HG03135 (cell line): ENCODE results near the gene MECR.
A peak's percentile ranks its signal among the peaks of the same experiment; 100 is the strongest.

Experiments
- ATAC-seq: cut with Tn5 transposase; IDR thresholded peaks from one replicate; pipeline ENCODE4 v1.9.1; 2021; ENCODE audit warnings: mild to moderate bottlenecking, moderate library complexity; ENCODE audit not compliant: unreplicated experiment

The MECR gene

DNA sequence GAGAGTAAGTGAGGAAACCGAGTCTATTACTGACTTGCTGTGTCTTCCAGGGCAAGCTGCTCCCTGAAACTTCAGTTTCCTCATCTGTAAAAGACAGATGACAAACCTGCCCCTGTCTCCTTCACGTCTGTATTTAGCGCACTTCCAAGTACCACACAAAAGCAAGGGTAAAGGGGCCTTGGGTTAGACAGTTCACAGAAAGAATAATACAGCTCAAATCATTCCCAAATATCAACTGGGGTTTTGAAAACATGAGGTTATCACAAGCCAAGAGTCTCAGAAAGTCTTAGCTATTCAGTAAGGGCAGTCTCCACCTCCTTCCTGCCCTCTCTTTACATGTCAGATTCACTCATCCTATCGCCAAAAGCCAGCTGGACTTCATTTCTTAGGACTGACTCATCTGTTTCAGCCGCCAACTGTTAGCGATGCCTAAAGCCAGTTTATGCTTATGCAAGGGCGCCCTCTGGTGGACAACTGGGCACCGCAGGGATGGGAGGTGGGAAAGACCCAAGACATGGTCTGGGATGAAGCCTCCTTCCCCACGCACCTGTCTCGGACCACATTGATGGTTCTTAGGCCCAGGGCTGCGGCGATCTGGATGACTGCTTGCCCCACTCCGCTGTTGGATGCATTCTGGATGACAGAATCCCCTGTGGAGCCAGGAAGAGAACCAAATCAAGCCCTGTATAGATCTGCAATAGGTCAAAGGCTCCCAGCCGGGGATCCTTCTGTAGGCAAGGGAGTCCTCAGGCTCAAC is 28.0 kb downstream of the MECR start:
- no peak for ATAC-seq

DNA sequence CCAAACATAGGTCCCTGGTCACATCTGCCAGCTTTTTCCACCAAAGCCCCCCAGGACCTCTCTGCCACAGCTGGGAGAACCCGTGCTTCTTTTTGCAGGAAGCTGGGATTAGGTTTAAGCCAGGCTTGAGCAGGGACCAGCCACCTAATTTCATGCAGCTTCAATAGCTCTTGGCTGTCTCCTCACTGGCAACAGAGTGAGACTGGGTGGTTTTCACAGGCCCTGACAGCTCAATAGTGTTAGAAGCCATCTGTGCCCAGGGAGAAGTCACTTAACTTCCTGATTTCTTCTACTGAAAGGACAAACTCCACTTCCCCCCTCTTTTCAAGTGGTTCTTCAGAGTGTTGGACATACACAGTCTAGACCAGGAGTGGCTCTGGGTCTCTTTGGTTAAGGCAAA is 28.7 kb downstream of the MECR start:
- no peak for ATAC-seq

DNA sequence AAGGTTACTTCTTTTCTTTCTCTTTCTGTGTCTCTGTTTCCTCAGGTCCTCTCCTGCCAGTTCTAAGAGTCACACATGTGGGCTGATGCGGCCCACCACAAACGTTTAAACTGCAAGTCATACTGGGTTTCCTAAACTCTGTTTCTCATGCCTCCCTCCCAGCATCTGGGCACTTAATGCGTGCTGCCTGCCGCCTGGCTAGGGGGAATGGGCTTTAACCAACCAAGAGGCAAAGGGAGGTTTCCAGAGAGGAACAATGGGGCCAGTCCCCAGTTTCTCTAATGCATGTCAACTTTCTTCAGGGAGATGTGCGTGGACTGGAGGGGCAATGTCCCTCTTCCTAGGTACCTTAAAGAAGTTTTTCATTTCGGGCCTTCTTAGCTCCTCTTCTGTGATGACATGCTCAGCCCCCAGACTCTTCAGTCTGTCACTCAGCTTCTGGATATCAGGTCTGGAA is 29.1 kb downstream of the MECR start:
- ATAC-seq: no peak

DNA sequence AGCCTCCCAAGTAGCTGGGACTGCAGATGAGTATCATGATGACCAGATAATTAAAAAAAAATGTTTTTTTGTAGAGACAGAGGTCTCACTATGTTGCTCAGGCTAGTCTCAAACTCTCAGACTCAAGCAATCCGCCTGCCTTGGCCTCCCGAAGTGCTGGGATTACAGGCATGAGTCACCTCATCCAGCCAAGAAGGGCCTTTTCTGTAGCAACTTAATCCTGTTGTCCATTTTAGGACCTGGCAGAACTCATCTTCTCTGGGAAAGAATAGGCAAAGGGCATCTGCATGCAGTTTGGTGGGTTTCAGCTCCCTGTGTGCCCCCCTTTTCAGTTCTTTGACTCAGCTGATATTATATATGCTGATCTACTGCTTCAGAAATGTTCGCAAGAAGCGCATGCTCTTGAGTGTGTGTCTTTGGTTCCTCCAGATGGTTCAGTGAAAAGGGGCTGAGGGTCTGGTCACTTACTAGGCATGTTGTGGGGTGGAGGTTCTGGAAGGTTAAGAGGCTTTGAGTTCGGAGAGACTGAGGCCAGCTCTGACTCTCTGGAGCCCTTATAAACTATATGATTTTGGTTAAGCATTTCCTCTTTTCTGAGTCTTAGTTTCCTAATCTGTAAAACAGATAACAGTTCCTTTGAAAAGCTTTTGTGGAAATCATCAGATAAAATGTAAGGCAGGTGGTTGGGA is 29.7 kb downstream of the MECR start:
- no peak for ATAC-seq

DNA sequence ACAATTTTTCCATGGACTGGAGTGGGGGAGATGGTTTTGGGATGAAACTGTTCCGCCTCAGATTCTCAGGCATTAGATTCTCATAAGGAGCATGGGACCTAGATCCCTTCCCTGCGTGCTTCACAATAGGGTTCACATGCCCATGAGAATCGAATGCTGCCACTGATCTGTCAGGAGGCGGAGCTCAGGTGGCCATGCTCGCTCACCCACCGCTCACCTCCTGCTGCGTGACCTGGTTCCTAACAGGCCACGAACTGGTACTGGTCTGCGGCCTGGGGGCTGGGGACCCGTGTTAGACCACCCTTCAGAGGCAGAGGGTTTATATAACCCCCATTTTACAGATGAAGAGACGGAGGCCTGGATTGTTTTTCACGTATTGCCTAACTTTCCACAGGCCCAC is 32.7 kb downstream of the MECR start:
- ATAC-seq: no peak

DNA sequence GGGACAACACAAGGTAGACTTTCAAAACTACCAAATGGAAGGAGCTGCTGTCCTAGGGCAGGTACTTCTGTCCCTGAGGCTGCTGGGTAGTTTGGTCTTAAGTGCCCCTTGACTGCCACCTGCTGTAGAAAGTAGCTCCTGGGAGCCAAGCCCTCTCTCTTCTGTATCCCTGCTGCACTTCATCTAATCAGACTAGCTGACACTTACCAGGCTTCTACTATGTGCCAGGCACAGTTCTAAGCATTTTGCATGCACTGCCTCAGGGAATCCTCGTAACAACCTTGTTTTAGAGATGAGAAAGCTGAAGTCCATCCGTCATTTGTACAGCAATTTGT is 33.2 kb downstream of the MECR start:
- ATAC-seq: no peak

DNA sequence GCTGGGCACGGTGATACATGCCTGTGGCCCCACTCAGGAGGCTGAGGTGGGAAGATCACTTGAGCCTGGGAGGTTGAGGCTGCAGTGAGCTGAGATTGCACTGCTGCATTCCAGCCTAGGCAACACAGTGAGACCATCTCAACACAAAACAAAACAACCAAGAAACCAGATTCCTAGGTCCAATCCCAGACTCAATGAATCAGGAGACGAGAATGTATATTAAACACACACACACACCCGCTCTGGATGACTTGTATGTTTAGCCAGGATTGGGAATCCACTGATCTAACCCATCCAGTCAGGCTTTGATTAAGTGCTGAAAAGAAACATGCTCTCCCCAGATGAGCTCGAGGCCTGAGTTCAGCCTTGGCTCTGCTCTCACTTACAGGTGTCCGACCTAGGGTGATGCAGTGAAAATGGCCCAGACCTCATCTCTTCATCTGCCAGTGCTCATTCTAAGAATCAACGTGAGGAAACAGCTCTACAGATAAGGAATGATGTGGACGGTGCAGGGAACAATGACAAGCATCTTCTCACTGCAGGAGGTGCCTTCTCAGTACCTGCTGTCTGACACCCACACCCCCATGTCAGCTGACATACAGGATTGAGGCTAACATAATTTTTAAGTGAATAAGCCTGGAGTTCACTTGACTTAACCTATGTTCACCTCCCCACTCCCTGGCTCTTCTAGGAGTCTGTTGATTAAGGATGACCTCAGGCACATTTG is 33.7 kb downstream of the MECR start:
- no peak for ATAC-seq

DNA sequence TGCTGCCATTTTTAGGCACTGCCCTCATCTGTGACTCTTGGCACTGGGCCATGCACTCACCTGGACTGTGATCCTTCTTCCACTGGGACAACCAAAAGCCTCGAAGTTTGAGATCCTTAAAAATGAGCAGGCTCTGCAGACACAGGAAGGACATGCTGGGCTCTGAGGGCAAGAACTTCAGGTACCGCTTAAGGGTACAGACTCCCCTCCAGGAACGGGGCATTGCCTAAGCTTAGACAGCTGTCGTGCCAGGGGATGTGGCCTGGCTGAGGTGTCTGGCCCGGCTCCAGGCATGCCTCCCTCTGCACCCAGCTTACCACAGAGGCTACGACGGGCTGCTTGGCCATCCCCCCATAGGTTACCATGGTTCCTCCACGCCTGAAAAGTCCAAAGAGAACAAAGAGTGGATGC is 34.8 kb downstream of the MECR start:
- no peak for ATAC-seq

DNA sequence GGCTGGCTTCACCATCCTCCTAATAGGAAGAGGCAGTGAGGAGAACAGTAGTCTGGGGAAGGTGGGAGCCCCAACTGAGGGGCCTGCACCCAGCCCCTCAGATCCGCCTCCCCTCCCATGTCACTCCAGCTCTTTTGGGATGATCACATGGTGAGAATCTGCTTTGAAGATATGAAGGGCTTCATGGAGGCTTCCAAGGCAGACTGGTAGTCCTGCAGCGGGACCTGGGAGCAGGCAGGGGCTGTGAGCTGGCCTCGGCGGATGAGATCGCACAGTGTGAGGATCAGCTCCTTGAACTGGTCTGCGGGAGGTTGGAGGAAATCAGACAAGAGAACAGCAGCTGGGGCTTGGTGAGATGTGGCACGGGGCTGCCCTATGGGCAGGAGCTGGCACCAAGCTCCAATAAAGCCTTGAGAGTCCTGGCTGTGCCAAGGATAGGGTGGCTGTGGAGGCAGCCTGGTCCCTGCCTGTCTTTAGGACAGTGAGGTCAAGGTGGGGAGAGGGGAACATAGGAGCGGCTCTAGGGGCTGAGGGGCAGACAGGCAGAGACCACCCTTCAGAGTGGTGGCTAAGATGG is 36.8 kb downstream of the MECR start:
- ATAC-seq: no peak

DNA sequence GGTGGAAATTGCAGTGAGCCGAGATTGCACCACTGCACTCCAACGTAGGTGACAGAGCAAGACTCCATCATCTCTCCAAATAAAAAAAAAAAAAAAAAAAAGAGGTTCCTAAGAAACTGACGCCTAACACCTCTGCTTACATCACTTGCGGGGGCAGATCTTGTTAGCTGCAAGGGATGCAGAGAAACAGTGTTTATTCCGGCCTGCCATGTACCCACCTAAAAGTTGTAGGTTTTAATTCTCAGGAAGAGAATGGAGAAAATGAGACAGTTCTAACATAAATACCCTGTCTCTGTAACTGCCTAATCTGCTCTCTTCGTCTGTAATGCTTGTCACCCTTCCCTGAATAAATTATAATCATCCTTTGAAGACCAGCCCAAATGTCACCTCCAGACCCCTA is 40.0 kb downstream of the MECR start:
- no peak for ATAC-seq

DNA sequence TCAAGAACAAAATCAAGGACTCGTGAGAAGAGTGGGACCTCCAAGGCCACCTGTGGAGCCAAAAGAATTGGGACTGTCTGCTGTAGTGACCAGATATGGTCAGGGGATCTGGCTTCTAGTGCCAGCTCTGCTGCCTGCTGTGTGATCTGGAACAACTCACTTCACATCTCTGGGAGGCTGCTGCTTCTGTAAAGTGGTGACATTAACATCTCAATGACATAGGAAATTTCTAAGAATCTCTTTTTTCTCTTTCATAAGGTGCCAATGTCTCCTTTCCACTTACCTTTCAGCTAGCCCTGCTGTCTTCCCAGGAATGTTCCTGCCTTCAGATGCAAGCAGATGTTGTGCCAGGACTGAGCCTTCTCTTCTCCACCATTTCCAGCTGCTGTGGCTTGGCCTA is 44.0 kb downstream of the MECR start:
- no peak for ATAC-seq

DNA sequence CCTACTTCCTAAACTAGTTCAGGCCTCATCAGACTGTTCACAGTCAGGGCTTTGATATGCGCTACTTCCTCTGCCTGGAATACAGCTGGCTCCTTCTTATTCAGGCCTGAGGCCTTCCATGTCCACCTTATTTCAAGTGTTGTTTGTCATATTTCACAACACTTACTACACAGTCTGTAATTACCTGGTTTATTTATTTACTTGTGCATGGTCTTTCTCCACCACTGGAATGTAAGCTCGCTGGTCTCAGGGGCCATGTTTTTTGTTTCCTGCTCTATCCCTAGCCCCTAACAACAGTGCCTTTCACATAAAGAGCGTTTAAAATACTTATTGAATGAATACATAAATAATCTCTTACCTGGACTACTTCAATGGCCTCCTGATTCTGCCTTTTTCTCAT is 44.5 kb downstream of the MECR start:
- no peak for ATAC-seq

DNA sequence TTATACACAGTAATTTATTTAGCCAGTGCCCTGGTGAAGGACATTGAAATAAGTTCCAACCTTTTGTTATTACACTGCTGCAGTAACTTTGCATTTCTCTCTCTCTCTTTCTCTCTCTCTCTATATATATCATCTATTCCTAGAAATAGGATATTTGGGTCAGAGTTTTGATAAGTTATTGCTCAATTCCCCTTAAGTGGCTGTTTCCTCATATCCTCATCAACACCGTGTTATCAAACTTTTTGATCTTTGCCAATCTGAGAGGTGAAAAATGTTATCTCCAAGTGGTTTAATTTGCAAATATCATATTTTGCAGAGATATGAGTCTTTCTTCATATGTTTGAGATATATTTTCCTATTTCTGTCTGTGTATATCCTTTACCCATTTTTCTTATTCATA is 47.4 kb downstream of the MECR start:
- no peak for ATAC-seq

DNA sequence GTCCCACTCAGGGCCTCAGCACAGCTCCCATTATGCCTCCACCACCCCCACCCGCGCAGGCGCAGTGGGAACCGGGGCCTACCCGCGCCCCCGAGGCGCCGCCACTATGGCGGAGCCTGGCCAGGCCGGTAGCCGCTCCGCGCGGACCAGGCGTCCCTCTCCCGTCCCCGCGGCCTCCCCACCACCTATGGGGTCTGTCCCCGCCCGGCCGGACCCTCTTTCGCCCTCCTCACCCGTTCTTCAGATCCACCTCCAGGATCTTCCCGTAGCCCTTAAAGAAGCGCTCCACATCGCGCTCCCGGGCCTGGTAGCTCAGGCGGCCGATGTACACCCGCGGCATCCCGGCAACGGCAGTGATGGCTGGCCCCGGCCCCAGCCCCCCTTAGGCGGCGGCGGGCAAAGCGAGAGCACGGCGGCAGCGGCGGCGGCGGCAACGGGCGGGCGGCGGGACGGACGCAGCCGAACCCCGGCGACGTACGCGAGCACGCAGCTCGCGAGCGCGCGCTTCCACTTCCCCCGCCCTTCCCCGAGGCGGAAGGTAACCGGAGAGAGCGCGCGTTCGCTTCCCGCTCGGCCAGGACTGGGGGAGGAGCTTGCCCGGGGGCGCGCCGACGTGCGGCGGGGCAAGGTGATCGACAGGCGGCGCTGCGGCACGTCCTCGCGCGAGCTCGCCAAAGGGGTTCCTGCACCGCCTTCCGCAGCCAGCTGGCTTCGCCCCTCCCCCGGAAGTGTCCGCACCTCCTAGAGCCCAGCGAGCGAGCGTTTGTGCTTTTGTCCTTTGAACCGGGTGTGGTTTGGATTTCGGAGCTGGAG is 49.1 kb downstream of the MECR start, which contains the start of gene SRSF4:
SRSF4 (minus strand) TSS at position 488 of the 813 bp plus-strand sequence; CDS start at position 340, 148 bp downstream.
- ATAC-seq: peak; percentile 91

DNA sequence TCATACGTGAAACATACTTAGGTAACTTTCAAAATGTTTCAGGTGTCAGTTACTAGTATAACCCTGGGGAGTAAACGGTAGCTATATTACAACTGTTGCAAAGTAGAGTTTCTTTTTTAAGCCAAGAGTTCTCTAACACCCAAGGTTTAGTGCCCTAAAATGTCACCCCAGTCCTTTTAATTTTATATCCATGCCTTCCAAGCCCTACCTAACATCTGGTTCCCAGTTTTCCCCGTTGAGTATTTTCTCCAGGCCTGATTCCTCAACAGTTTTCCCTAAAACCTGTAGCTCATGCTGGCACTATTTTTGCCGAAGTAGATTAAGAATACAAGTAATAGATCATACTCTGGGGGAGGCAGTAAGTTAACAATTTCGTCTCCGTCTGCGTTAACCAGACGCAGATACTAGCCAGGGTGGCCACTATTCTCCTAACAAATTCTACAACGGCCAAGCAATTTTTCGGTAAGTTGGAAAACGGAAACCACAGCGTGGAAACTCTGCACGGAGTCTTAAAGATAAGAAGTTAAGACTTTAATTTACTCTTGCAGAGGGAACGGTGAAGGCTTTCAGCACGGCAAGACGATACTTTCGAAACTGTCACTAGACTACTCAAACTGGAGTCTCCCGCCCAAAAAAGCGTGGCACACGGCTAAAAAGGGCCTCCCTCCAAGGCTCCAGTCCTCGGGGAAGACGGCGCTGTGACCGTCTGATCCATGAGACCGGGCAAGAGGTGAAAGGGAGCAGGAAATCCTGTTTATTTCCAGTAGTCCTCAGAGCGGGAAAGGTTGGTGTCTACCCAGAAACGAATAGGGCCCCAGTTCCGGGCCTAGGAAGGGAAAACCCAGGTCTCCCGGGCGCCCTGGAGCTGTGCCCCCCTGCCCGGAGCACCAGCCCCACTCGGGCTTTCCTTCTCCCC is 50.0 kb downstream of the MECR start:
- ATAC-seq: peak; percentile 5

DNA sequence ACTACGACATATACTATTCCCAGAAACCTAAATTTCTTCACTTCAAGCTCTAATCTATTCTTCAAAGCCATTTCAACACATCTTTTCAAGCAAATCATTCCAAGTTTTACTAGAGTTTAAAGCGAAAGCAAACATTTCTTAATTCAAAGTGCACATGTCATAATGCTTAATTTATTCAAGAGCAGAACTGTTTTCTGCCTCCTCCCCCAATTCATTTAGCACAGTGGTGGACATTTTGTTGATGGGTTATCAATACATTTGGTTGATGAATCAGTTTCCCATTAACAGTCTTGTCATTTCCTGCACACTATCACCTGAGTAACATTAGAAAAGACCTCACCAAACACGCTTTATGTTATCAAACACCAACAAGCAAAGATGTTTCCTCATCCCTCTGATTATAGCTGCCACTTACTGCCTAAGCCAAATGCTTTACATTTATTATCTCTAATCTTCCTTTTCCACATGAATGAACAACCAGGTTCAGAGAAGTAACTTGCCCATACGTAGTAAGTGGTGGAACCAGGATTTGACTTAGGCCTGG is 51.0 kb downstream of the MECR start:
- no peak for ATAC-seq

DNA sequence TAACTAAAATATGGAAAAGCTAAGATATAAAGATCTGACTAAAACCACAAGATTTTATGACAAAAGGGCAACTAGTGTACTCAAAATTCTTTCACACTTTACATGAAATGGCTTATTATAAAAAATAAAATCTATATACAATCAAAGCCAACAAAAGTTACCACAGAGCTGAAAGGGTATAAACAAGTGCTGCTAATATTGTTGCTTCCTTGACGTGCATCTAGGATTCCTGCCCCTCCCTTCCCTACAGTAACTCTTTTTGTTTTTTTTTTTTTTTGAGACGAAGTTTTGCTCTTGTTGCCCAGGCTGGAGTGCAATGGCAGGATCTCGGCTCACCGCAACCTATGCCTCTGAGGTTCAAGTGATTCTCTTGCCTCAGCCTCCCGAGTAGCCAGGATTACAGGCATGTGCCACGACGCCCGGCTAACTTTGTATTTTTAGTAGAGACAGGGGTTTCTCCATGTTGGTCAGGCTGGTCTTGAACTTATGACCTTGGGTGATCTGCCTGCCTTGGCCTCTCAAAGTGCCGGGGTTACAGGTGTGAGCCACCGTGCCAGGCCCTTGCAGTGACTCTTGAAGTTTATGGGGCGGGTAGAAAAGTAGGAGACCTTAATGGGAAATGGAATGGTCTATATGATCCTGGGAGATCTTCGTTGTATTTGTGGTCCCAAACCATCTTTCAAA is 53.6 kb downstream of the MECR start:
- no peak for ATAC-seq

DNA sequence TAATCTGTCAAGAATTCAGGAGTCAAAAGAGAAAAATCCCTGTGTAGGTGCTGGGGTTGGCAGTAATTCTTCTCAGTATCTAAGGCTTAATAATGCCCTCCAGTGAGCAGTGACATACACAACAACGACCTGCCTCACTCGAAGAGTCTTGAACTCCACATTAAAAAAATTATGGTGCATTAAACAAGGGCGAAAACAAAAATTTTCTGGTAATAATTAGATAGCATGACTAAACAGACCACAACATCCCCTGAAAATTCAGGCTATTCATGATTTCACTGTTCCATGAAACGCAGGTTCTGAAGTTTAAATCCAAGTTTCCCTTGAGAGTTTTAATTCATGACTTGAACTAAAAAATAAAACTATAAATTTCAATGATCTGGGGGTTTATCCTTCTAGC is 54.2 kb downstream of the MECR start:
- no peak for ATAC-seq

DNA sequence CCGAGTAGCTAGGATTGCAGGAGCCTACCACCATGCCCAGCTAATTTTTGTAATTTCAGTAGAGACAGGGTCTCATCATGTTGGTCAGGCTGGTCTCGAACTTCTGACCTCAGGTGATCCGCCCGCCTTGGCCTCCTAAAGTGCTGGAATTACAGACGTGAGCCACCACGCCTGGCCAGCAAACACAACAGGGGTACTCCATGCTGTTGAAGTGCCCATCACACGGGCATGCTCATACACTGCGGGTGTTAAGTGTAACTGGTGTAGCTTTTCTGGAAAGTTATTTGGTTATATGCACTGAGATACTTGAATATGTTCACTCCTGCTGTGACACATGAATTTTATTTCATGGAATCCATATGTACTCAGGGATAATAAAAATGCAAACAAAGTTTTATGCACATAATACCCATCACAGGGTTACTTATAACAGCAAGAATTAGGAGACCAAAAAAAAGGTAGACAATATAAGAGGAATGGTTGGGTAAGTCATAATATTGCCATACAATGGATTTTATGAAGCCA is 58.3 kb downstream of the MECR start:
- ATAC-seq: no peak
